Measurements from ENCODE around the gene YRDC. TPM values are rescaled to one million over a fixed set of nuclear protein-coding genes. Genes with fewer than 3 reads are reported as not detected.

The YRDC gene
- total RNA-seq, 1 experiment from 2014 or later: 24.6 TPM

DNA sequence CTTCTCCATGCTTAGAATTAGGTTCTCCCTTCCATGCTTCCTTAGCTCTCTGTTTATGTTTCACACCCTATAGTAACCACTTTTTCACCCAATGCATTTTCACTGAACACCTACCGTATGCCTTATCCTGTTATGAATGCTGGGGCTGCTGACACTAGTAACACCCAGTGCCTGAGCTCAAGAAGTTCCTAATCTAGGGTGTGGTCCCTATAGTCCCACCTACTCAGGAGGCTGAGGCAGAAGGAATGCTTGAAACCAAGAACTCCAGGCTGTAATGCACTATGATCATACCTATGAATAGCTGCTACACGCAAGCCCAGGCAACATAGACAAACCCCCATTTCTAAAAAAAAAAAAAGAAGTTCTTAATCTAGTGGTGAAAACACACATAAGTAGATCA, 48.6 kb downstream of the YRDC start:
- no peak overlapping the region for H3K27ac Mint-ChIP-seq
- ChIA-PET POLR2A (no interaction called here), CTCF (no interaction called here)
- DNase-seq (ENCODE audit: low spot score) (no peak), ATAC-seq (no peak)
- no peak overlapping the region for H3K4me3 Mint-ChIP-seq
- H3K9me3 Mint-ChIP-seq: no peaks in the 10 kb centered on the region
- H3K27me3 Mint-ChIP-seq (ENCODE audit: low read depth): peaks cover 35% of the 10 kb centered on the region
- TF ChIP-seq, protein P1, sequence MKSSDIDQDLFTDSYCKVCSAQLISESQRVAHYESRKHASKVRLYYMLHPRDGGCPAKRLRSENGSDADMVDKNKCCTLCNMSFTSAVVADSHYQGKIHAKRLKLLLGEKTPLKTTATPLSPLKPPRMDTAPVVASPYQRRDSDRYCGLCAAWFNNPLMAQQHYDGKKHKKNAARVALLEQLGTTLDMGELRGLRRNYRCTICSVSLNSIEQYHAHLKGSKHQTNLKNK (CRISPR knock-in tag; IDR thresholded peaks at IDR 0.05): no peak
- no peak for TF ChIP-seq NR1H2 (CRISPR knock-in tag; IDR thresholded peaks at IDR 0.05)
- no peak for TF ChIP-seq FOXP1 (CRISPR knock-in tag; IDR thresholded peaks at IDR 0.05; ENCODE audit: borderline replicate concordance)
- no peak for TF ChIP-seq E2F4 (CRISPR knock-in tag; IDR thresholded peaks at IDR 0.05; ENCODE audit: borderline replicate concordance, low read depth)
- TF ChIP-seq OVOL2 (CRISPR knock-in tag; IDR thresholded peaks at IDR 0.05; ENCODE audit: borderline replicate concordance): no peak
- TF ChIP-seq ZNF423 (CRISPR knock-in tag; IDR thresholded peaks at IDR 0.05): no peak
- no peak for TF ChIP-seq CREB1 (CRISPR knock-in tag; IDR thresholded peaks at IDR 0.05)
- no peak for TF ChIP-seq ESRRA (CRISPR knock-in tag; IDR thresholded peaks at IDR 0.05; ENCODE audit: borderline replicate concordance)
- TF ChIP-seq HMGA2 (CRISPR knock-in tag; IDR thresholded peaks at IDR 0.05): no peak
- no peak for TF ChIP-seq ZNF121 (CRISPR knock-in tag; IDR thresholded peaks at IDR 0.05)
- no peak for TF ChIP-seq ZSCAN18 (CRISPR knock-in tag; IDR thresholded peaks at IDR 0.05)
- no peaks in the 10 kb centered on the region for H3K36me3 Mint-ChIP-seq
- H3K4me1 Mint-ChIP-seq: peaks cover 3% of the 10 kb centered on the region

GRCh38 chr1:37755951-37756560, 52.0 kb downstream of the YRDC start:
- ATAC-seq (no peak), DNase-seq (ENCODE audit: low spot score) (no peak)
- TF ChIP-seq MAX (CRISPR knock-in tag; IDR thresholded peaks at IDR 0.05) (no peak), E2F1 (CRISPR knock-in tag; IDR thresholded peaks at IDR 0.05) (no peak), RELA (CRISPR knock-in tag; IDR thresholded peaks at IDR 0.05; ENCODE audit: borderline replicate concordance) (no peak), ZBTB43 (CRISPR knock-in tag; IDR thresholded peaks at IDR 0.05) (no peak), SMAD4 (CRISPR knock-in tag; IDR thresholded peaks at IDR 0.05) (no peak), NFATC4 (CRISPR knock-in tag; IDR thresholded peaks at IDR 0.05) (no peak), NR3C1 (CRISPR knock-in tag; conservative IDR thresholded peaks at IDR 0.05; ENCODE audit: low read depth) (no peak)
- TF ChIP-seq, protein P2, sequence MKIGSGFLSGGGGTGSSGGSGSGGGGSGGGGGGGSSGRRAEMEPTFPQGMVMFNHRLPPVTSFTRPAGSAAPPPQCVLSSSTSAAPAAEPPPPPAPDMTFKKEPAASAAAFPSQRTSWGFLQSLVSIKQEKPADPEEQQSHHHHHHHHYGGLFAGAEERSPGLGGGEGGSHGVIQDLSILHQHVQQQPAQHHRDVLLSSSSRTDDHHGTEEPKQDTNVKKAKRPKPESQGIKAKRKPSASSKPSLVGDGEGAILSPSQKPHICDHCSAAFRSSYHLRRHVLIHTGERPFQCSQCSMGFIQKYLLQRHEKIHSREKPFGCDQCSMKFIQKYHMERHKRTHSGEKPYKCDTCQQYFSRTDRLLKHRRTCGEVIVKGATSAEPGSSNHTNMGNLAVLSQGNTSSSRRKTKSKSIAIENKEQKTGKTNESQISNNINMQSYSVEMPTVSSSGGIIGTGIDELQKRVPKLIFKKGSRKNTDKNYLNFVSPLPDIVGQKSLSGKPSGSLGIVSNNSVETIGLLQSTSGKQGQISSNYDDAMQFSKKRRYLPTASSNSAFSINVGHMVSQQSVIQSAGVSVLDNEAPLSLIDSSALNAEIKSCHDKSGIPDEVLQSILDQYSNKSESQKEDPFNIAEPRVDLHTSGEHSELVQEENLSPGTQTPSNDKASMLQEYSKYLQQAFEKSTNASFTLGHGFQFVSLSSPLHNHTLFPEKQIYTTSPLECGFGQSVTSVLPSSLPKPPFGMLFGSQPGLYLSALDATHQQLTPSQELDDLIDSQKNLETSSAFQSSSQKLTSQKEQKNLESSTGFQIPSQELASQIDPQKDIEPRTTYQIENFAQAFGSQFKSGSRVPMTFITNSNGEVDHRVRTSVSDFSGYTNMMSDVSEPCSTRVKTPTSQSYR (CRISPR knock-in tag; IDR thresholded peaks at IDR 0.05): no peak
- Mint-ChIP-seq H3K36me3 (no peaks in the 10 kb centered on the region), H3K4me3 (no peak overlapping the region), H3K4me1 (peaks cover 2% of the 10 kb centered on the region; the same call in 1 of the 2 replicates), H3K27ac (no peak overlapping the region), H3K9me3 (no peaks in the 10 kb centered on the region), H3K27me3 (ENCODE audit: low read depth) (peaks cover 16% of the 10 kb centered on the region)
- CTCF ChIA-PET: interaction anchor here (0.6 to 2.2 kb wide), 2 partner anchors 9 to 339 kb away, joined by 3 to 10 read pairs; partner anchors contain the start of gene EPHA10
- POLR2A ChIA-PET: interaction anchor here (2.5 kb wide), 1 partner anchor 9 kb away, joined by 6 read pairs; the partner anchor contains the start of gene EPHA10
